Measurements from ENCODE around the gene SPATA18.
"Not testable (repeated sequence)": the region's sequence is repeated elsewhere in the genome, so short reads cannot be mapped to it uniquely, and the experiment has no call there.

The SPATA18 gene

GRCh38 chr4:52126966-52127365 lies 75.9 kb downstream of the SPATA18 start:
- TF ChIP-seq MYC (IDR thresholded peaks at IDR 0.05; ENCODE audit: low read depth, low read length) (no peak), POLR2A (IDR thresholded peaks at IDR 0.05; ENCODE audit: extremely low read depth, insufficient read length) (no peak), CTCF (IDR thresholded peaks at IDR 0.05; ENCODE audit: low read depth, low read length) (no peak)
- TF ChIP-seq, protein P1, sequence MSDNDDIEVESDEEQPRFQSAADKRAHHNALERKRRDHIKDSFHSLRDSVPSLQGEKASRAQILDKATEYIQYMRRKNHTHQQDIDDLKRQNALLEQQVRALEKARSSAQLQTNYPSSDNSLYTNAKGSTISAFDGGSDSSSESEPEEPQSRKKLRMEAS (IDR thresholded peaks at IDR 0.05; ENCODE audit: low read depth, low read length), result no peak
- DNase-seq (ENCODE audit: low read depth), result no peak
- H3K4me3 ChIP-seq (ENCODE audit: low read depth, low read length), result no peak overlapping the region

- DNase-seq (ENCODE audit: low read depth), result no peak
- no peak overlapping the region for H3K4me3 ChIP-seq (ENCODE audit: low read depth, low read length)
- TF ChIP-seq MYC (IDR thresholded peaks at IDR 0.05; ENCODE audit: low read depth, low read length) (no peak), CTCF (IDR thresholded peaks at IDR 0.05; ENCODE audit: low read depth, low read length) (no peak), POLR2A (IDR thresholded peaks at IDR 0.05; ENCODE audit: extremely low read depth, insufficient read length) (no peak)
- TF ChIP-seq, protein P1 (IDR thresholded peaks at IDR 0.05; ENCODE audit: low read depth, low read length), result no peak
These were observed 84.1 kb downstream of the SPATA18 start for GRCh38 chr4:52135171-52135570.

DNA sequence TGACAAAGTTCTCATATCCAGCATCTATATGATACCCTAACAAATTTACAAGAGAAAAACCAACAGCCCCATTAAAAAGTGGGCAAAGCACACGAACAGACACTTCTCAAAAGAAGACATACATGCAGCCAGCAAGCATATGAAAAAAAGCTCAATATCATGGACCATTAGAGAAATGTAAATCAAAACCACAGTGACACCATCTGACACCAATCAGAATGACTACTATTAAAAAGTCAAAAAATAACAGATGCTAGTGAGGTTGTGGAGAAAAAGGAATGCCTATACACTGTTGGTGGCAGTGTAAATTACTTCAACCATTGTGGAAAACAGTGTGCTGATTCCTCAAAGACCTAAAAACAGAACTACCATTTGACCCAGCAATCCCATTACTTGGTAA lies 86.0 kb downstream of the SPATA18 start:
- not testable (repeated sequence) for H3K4me3 ChIP-seq (ENCODE audit: low read depth, low read length); DNase-seq (ENCODE audit: low read depth)

DNA sequence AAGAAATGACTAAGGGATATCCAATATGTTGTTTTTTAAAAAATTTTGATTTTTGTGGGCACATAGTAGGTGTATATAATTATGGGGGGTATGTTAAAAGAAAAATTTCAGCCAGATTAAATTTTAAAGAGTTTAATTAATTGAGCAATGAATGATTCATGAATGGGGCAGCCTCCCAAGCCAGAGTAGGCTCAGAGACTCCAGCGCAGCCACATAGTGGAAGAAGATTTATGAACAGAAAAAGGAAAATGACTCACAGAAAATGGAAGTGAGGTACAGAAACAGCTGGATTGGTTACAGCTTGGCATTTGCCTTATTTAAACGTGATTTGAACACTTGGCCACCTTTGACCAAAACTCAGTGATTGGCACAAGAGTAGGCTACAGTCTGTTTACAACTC lies 91.7 kb downstream of the SPATA18 start:
- no peak overlapping the region for H3K4me3 ChIP-seq (ENCODE audit: low read depth, low read length)
- no peak for DNase-seq (ENCODE audit: low read depth)
- TF ChIP-seq MYC (IDR thresholded peaks at IDR 0.05; ENCODE audit: low read depth, low read length) (no peak), CTCF (IDR thresholded peaks at IDR 0.05; ENCODE audit: low read depth, low read length) (no peak)
- TF ChIP-seq, protein P1 (IDR thresholded peaks at IDR 0.05; ENCODE audit: low read depth, low read length), result no peak

DNA sequence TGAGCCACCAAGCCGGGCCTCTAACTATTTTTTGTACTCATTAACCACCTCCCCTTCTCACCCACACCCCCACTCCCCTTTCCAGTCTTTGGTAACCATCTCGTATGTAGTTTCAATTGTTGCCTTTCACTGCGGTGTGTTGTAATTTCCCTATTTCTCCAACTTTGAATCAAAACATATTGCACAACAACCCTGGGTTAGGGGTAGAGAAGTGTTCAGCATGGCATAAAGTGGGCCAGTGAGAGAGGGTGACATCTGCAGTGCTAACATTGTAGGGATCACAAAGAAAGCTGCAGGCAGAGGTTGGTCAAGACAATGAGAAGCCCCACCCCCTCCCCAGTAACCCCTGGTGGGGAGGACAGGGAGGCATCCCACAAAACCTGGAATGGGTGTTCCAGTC lies 92.7 kb downstream of the SPATA18 start:
- no peak overlapping the region for H3K4me3 ChIP-seq (ENCODE audit: low read depth, low read length)
- TF ChIP-seq CTCF (IDR thresholded peaks at IDR 0.05; ENCODE audit: low read depth, low read length) (no peak), POLR2A (IDR thresholded peaks at IDR 0.05; ENCODE audit: extremely low read depth, insufficient read length) (no peak), MYC (IDR thresholded peaks at IDR 0.05; ENCODE audit: low read depth, low read length) (peak; percentile 33; the same call in 1 of the 2 replicates)
- TF ChIP-seq, protein P1 (IDR thresholded peaks at IDR 0.05; ENCODE audit: low read depth, low read length), result 0 out of 2 replicates have a peak, but pooled peaks have one; percentile 12
- DNase-seq (ENCODE audit: low read depth), result peak; percentile 76

- DNase-seq (ENCODE audit: low read depth), result no peak
- TF ChIP-seq POLR2A (IDR thresholded peaks at IDR 0.05; ENCODE audit: extremely low read depth, insufficient read length) (no peak), MYC (IDR thresholded peaks at IDR 0.05; ENCODE audit: low read depth, low read length) (no peak), CTCF (IDR thresholded peaks at IDR 0.05; ENCODE audit: low read depth, low read length) (no peak)
- H3K4me3 ChIP-seq (ENCODE audit: low read depth, low read length), result no peak overlapping the region
These were observed 93.3 kb downstream of the SPATA18 start for GRCh38 chr4:52144372-52144771.
